Measurements from ENCODE around the gene CLK4. TPM values are rescaled to one million over a fixed set of nuclear protein-coding genes. Genes with fewer than 3 reads are reported as not detected.

CLK4 gene
- total and polyA plus RNA-seq, 2 of the 8 experiments (the other 6 are each of a cell fraction or from before 2014, with no cell fraction given), result 8.1 to 12.6 TPM

GRCh38 chr5:178602752-178603151 lies 24.1 kb downstream of the CLK4 start:
- WGBS, 2 experiments (ENCODE audit: extremely low coverage in 1 of 2, insufficient coverage in 1 of 2, insufficient read length in 1 of 2, insufficient replicate concordance in 2 of 2, low coverage in 1 of 2, low lambda C conversion rate in 2 of 2, missing lambda C conversion rate in 1 of 2), result 95% methylated on average over 2 of the region's 2 CpGs; no CpG with 5 or more reads in 1 of the 2 experiments
- no peak overlapping the region for H2AK5ac ChIP-seq (ENCODE audit: low read depth, low read length)
- H3K79me2 ChIP-seq (ENCODE audit: control insufficient read depth in 1 of 2, insufficient read depth in 2 of 2, low read length in 2 of 2), result no peaks in the 10 kb centered on the region
- no peak overlapping the region for H4K5ac ChIP-seq (ENCODE audit: insufficient read length, low read depth, low read length)
- no peaks in the 10 kb centered on the region for H3K79me1 ChIP-seq (ENCODE audit: low read depth, low read length)
- no peak overlapping the region for H3K4ac ChIP-seq (replicated peaks; ENCODE audit: insufficient read length, low read depth, low read length)
- H3K27me3 ChIP-seq (replicated peaks in 1 of 4; ENCODE audit: control insufficient read depth in 3 of 4, extremely low read depth in 1 of 4, insufficient read depth in 3 of 4, low read length in 3 of 4), result no peaks in the 10 kb centered on the region
- H2BK20ac ChIP-seq (ENCODE audit: low read length), result no peak overlapping the region
- CTCF ChIA-PET (ENCODE audit: partially characterized antibody), result no interaction called here
- H3K23me2 ChIP-seq (ENCODE audit: low read depth, low read length), result no peaks in the 10 kb centered on the region
- H3K9ac ChIP-seq (replicated peaks in 1 of 4; ENCODE audit: extremely low read depth in 1 of 4, low read depth in 3 of 4, low read length in 3 of 4), result no peak overlapping the region
- no peak overlapping the region for H3K4me2 ChIP-seq (ENCODE audit: insufficient read depth in 1 of 2, low read depth in 2 of 2, low read length in 2 of 2)
- H3K18ac ChIP-seq (ENCODE audit: extremely low read depth, low read length), result no peak overlapping the region
- FAIRE-seq, result no peak
- H3K56ac ChIP-seq (replicated peaks; ENCODE audit: insufficient read length, low read depth, low read length), result no peak overlapping the region
- H3K27ac ChIP-seq (ENCODE audit: low read depth, low read length), result no peak overlapping the region
- POLR2A ChIA-PET (ENCODE audit: partially characterized antibody), result no interaction called here
- no peaks in the 10 kb centered on the region for H3K4me1 ChIP-seq (replicated peaks in 1 of 4; ENCODE audit: control insufficient read depth in 3 of 4, insufficient read depth in 4 of 4, low read length in 3 of 4)
- no peak overlapping the region for H2BK120ac ChIP-seq (replicated peaks; ENCODE audit: low read depth, low read length)
- H4K8ac ChIP-seq (ENCODE audit: extremely low read depth, insufficient read depth, low read length), result no peak overlapping the region
- H2BK15ac ChIP-seq (ENCODE audit: low read length), result no peak overlapping the region
- H4K20me1 ChIP-seq (replicated peaks in 1 of 2; ENCODE audit: control insufficient read depth in 1 of 2, insufficient read depth in 2 of 2, low read length in 2 of 2), result no peaks in the 10 kb centered on the region
- no peak overlapping the region for H2BK5ac ChIP-seq (ENCODE audit: low read depth, low read length)
- H3K14ac ChIP-seq (ENCODE audit: insufficient read length), result no peak overlapping the region
- peaks cover 8 to 40% (median 27%) of the 10 kb centered on the region in 4 experiments for H3K36me3 ChIP-seq (ENCODE audit: control insufficient read depth in 2 of 4, insufficient read depth in 4 of 4, low read length in 3 of 4)
- H4K91ac ChIP-seq (replicated peaks; ENCODE audit: insufficient read length, low read length), result no peak overlapping the region
- H3K9me3 ChIP-seq (ENCODE audit: insufficient read depth in 2 of 2, low read depth in 1 of 2, low read length in 1 of 2), result peaks cover 3 to 6% of the 10 kb centered on the region in 2 experiments; a peak in 3 of 4 replicates
- no peak overlapping the region for H2BK12ac ChIP-seq (ENCODE audit: low read depth, low read length)
- H3K4me3 ChIP-seq (ENCODE audit: extremely low read depth in 1 of 4, insufficient read depth in 2 of 4, low read depth in 3 of 4, low read length in 4 of 4), result no peak overlapping the region
- no peak overlapping the region for H3K23ac ChIP-seq (ENCODE audit: insufficient read length)
- DNase-seq (ENCODE audit: low read depth in 1 of 2, low spot score in 2 of 2), result no peak
- no peak overlapping the region for H2AFZ ChIP-seq (ENCODE audit: low read length)
- TF ChIP-seq CTBP2 (IDR thresholded peaks at IDR 0.05; ENCODE audit: borderline replicate concordance, insufficient read depth, insufficient read length, low read length), result no peak
- no peak for TF ChIP-seq SIN3A (conservative IDR thresholded peaks at IDR 0.05 in 1 of 2, IDR thresholded peaks at IDR 0.05 in 1 of 2; ENCODE audit: low read depth in 1 of 2, low read length in 2 of 2)
- TF ChIP-seq NANOG (IDR thresholded peaks at IDR 0.05; ENCODE audit: insufficient read depth, low read depth, low read length, poor library complexity, severe bottlenecking), result no peak
- TF ChIP-seq MAX (IDR thresholded peaks at IDR 0.05), result no peak
- TF ChIP-seq TAF1 (IDR thresholded peaks at IDR 0.05; ENCODE audit: low read depth, low read length), result no peak
- TF ChIP-seq RBBP5 (IDR thresholded peaks at IDR 0.05; ENCODE audit: borderline replicate concordance, low read depth, low read length), result no peak
- TF ChIP-seq ATF3 (IDR thresholded peaks at IDR 0.05; ENCODE audit: insufficient read depth, low read depth, low read length), result no peak
- TF ChIP-seq CHD2 (IDR thresholded peaks at IDR 0.05; ENCODE audit: low read length), result no peak
- no peak for TF ChIP-seq EP300 (IDR thresholded peaks at IDR 0.05; ENCODE audit: borderline replicate concordance in 1 of 2, low read depth in 2 of 2, low read length in 2 of 2)
- no peak for TF ChIP-seq FOSL1 (IDR thresholded peaks at IDR 0.05; ENCODE audit: insufficient read depth, low read depth, low read length)
- no peak for TF ChIP-seq RFX5 (IDR thresholded peaks at IDR 0.05; ENCODE audit: borderline replicate concordance, low read depth, low read length)
- no peak for TF ChIP-seq TCF12 (IDR thresholded peaks at IDR 0.05; ENCODE audit: low read depth, low read length)
- no peak for TF ChIP-seq POLR2A (IDR thresholded peaks at IDR 0.05; ENCODE audit: control extremely low read depth in 1 of 2, low read depth in 2 of 2, low read length in 2 of 2)
- TF ChIP-seq ASH2L (IDR thresholded peaks at IDR 0.05; ENCODE audit: low read length), result no peak

All from H1 (cell line).